HG03442 (cell line): Measurements from ENCODE around the gene PTPRJ.

Source experiments
- ATAC-seq: cut with Tn5 transposase; IDR thresholded peaks from one replicate; pipeline ENCODE4 v1.9.1; 2021; ENCODE audit warnings: mild to moderate bottlenecking, moderate library complexity; ENCODE audit not compliant: unreplicated experiment

Gene PTPRJ

GRCh38 chr11:48142889-48143288 lies 162.5 kb downstream of the PTPRJ start:
- no peak for ATAC-seq

- no peak for ATAC-seq
Observed at GRCh38 chr11:48148749-48149148, 168.4 kb downstream of the PTPRJ start.

- ATAC-seq: no peak
Observed at GRCh38 chr11:48150213-48150612, 169.9 kb downstream of the PTPRJ start.

GRCh38 chr11:48154151-48154550 lies 173.8 kb downstream of the PTPRJ start:
- ATAC-seq: no peak

- no peak for ATAC-seq
Observed at GRCh38 chr11:48161951-48162884, 181.9 kb downstream of the PTPRJ start.

- no peak for ATAC-seq
Observed at GRCh38 chr11:48162885-48163268, 182.5 kb downstream of the PTPRJ start.

- ATAC-seq: no peak
Observed at GRCh38 chr11:48163360-48164100, 183.2 kb downstream of the PTPRJ start.

GRCh38 chr11:48164836-48165235 lies 184.5 kb downstream of the PTPRJ start:
- no peak for ATAC-seq

GRCh38 chr11:48165426-48165825 lies 185.1 kb downstream of the PTPRJ start:
- ATAC-seq: no peak

GRCh38 chr11:48167380-48167779 lies 187.0 kb downstream of the PTPRJ start:
- ATAC-seq: no peak

- no peak for ATAC-seq
Observed at GRCh38 chr11:48168815-48169214, 188.5 kb downstream of the PTPRJ start.

- no peak for ATAC-seq
Observed at GRCh38 chr11:48169259-48169658, 188.9 kb downstream of the PTPRJ start.

- ATAC-seq: no peak
Observed at GRCh38 chr11:48169717-48170116, 189.4 kb downstream of the PTPRJ start.

- no peak for ATAC-seq
Observed at GRCh38 chr11:48170241-48171233, 190.2 kb downstream of the PTPRJ start.

GRCh38 chr11:48172818-48173609 lies 192.7 kb downstream of the PTPRJ start:
- ATAC-seq: peak; percentile 80

- ATAC-seq: no peak
Observed at GRCh38 chr11:48177661-48178060, 197.3 kb downstream of the PTPRJ start.

GRCh38 chr11:48180627-48181026 lies 200.3 kb downstream of the PTPRJ start:
- ATAC-seq: no peak

GRCh38 chr11:48182860-48183526 lies 202.6 kb downstream of the PTPRJ start:
- ATAC-seq: no peak

GRCh38 chr11:48184452-48184851 lies 204.1 kb downstream of the PTPRJ start:
- ATAC-seq: no peak
